ENCODE data around the gene COL9A2.

- no peak for TF ChIP-seq RFX5 (IDR thresholded peaks at IDR 0.05; ENCODE audit: low read length)
- TF ChIP-seq, protein P1, sequence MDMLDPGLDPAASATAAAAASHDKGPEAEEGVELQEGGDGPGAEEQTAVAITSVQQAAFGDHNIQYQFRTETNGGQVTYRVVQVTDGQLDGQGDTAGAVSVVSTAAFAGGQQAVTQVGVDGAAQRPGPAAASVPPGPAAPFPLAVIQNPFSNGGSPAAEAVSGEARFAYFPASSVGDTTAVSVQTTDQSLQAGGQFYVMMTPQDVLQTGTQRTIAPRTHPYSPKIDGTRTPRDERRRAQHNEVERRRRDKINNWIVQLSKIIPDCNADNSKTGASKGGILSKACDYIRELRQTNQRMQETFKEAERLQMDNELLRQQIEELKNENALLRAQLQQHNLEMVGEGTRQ (IDR thresholded peaks at IDR 0.05; ENCODE audit: borderline replicate concordance, low read depth, low read length) = no peak
- TF ChIP-seq CTCF (IDR thresholded peaks at IDR 0.05) = no peak
- no peak for TF ChIP-seq JUND (IDR thresholded peaks at IDR 0.05)
- TF ChIP-seq PBX3 (IDR thresholded peaks at IDR 0.05) = no peak
Measured at GRCh38 chr1:40306296-40306695, 10.8 kb downstream of the COL9A2 start.

Data from SK-N-SH (cell line).